Caco-2 (cell line): Measurements from ENCODE around the gene PGM2. TPM values are rescaled to one million over a fixed set of nuclear protein-coding genes. Genes with fewer than 3 reads are reported as not detected.

ENCODE experiments used
- BruUV-seq: library from RNA; stranded (reverse); fragments of 400-500 nt; replicated peaks from 2 replicates; lab custom pipeline; 2021; lab: Mats Ljungman, UMichigan
- CTCF ChIA-PET: fragments of 300-600 bp; sonication (Branson Sonifier 250); formaldehyde crosslinking; loops from one replicate; lab custom pipeline; 2022; ENCODE audit warnings: antibody characterized with exemption; lab: Charles Lee
- POLR2A ChIA-PET: fragments of 300-600 bp; sonication (Branson Sonifier 250); formaldehyde crosslinking; loops from one replicate; lab custom pipeline; 2022; ENCODE audit warnings: antibody characterized with exemption; lab: Charles Lee
- DNase-seq, 2 experiments: peaks; one replicate each; pipeline versions ENCODE4 v3.0.0 to v3.0.0-alpha.2; 2020 to 2022
- H3K27me3 ChIP-seq: replicated peaks from 2 replicates; pipeline ENCODE4 v1.6.0; 2011; ENCODE audit warnings: low read length; ENCODE audit not compliant: control insufficient read depth, insufficient read depth
- H3K36me3 ChIP-seq: 2 replicates; pipeline ENCODE4 v1.5.1; 2011; ENCODE audit warnings: low read length; ENCODE audit not compliant: control insufficient read depth, insufficient read depth
- H3K4me1 ChIP-seq: fragments of 250-450 bp; sonication (Bioruptor Pico); 2 replicates; pipeline ENCODE4 v1.5.1; 2020; ENCODE audit warnings: mild to moderate bottlenecking
- H3K4me3 ChIP-seq: 2 replicates; pipeline ENCODE4 v1.5.1; 2011; ENCODE audit warnings: low read depth, mild to moderate bottlenecking, control low read depth, low read length
- H3K9me3 ChIP-seq: fragments of 250-450 bp; sonication (Bioruptor Pico); 2 replicates; pipeline ENCODE4 v1.5.1; 2020; ENCODE audit warnings: mild to moderate bottlenecking, moderate library complexity
- H3K27ac Mint-ChIP-seq: one replicate; pipeline ENCODE4 v1.8.0; 2022; ENCODE audit warnings: mixed read lengths; ENCODE audit not compliant: unreplicated experiment
- H3K27me3 Mint-ChIP-seq: one replicate; pipeline ENCODE4 v1.8.0; 2022; ENCODE audit warnings: mixed read lengths; ENCODE audit not compliant: insufficient read depth, unreplicated experiment
- H3K36me3 Mint-ChIP-seq: one replicate; pipeline ENCODE4 v1.8.0; 2022; ENCODE audit warnings: mild to moderate bottlenecking, mixed read lengths; ENCODE audit not compliant: insufficient read depth, unreplicated experiment
- H3K4me1 Mint-ChIP-seq: one replicate; pipeline ENCODE4 v1.8.0; 2022; ENCODE audit warnings: low read depth, mixed read lengths; ENCODE audit not compliant: unreplicated experiment
- H3K4me3 Mint-ChIP-seq: one replicate; pipeline ENCODE4 v1.8.0; 2022; ENCODE audit warnings: mild to moderate bottlenecking, moderate library complexity, mixed read lengths; ENCODE audit not compliant: unreplicated experiment
- H3K9me3 Mint-ChIP-seq: one replicate; pipeline ENCODE4 v1.8.0; 2022; ENCODE audit warnings: mixed read lengths; ENCODE audit not compliant: unreplicated experiment
- intact Hi-C: fragments of 100-400 bp; cut with micrococcal nuclease; formaldehyde crosslinking; loops from one replicate; pipeline ENCODE4 v1.10.0; 2022; ENCODE audit not compliant: unreplicated experiment
- total RNA-seq: library from RNA; stranded (reverse); gene quantifications from 2 replicates; pipeline ENCODE4 v1.2.3, GENCODE V29; 2022
- TF ChIP-seq, protein P1 (sequence below), 2 experiments: fragments of 200-600 bp in 1 of 2; IDR thresholded peaks; 1 replicate in 1 of 2; 2 replicates in 1 of 2; pipeline versions ENCODE4 v1.5.1 to v1.8.0; 2011 to 2022; ENCODE audit warnings: antibody characterized with exemption in 1 of 2, control low read depth in 1 of 2, inconsistent platforms in 1 of 2, low read depth in 1 of 2, low read length in 1 of 2, mild to moderate bottlenecking in 1 of 2, moderate library complexity in 1 of 2; ENCODE audit not compliant: insufficient read depth in 1 of 2, severe bottlenecking in 1 of 2, unreplicated experiment in 1 of 2

PGM2 gene
- total RNA-seq, 1 experiment from 2014 or later, result 33.4 TPM

DNA sequence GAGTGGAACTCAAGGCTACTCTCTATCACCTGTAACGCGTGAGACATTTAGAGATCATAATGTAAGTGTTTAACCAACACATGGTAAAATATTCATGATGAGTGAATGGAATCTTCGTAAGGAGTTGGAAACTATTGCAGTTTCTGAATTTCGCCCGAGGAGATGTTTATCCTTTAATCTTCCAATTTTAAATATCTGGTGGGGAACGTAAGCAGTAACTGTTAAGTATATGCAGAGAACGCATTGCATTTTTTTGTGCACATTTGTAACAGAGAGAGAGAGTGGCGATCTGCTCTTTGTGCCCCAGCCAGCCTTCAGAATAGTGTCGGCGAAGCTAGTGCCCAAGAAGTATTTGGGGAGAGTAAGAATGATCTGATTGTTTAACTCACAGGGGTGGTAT lies 9.8 kb downstream of the PGM2 start:
- no peak overlapping the region for H3K4me3 Mint-ChIP-seq
- no peak for DNase-seq
- H3K4me3 ChIP-seq, result no peak overlapping the region
- POLR2A ChIA-PET, result no interaction called here
- BruUV-seq, result no TSS peak
- no peaks in the 10 kb centered on the region for H3K4me1 ChIP-seq
- peaks cover 4% of the 10 kb centered on the region for H3K36me3 Mint-ChIP-seq
- no peak overlapping the region for H3K27ac Mint-ChIP-seq
- H3K9me3 Mint-ChIP-seq, result no peaks in the 10 kb centered on the region
- CTCF ChIA-PET, result no interaction called here
- H3K36me3 ChIP-seq, result no peaks in the 10 kb centered on the region
- intact Hi-C loops, result no loop called here
- H3K4me1 Mint-ChIP-seq, result no peaks in the 10 kb centered on the region
- TF ChIP-seq, protein P1, sequence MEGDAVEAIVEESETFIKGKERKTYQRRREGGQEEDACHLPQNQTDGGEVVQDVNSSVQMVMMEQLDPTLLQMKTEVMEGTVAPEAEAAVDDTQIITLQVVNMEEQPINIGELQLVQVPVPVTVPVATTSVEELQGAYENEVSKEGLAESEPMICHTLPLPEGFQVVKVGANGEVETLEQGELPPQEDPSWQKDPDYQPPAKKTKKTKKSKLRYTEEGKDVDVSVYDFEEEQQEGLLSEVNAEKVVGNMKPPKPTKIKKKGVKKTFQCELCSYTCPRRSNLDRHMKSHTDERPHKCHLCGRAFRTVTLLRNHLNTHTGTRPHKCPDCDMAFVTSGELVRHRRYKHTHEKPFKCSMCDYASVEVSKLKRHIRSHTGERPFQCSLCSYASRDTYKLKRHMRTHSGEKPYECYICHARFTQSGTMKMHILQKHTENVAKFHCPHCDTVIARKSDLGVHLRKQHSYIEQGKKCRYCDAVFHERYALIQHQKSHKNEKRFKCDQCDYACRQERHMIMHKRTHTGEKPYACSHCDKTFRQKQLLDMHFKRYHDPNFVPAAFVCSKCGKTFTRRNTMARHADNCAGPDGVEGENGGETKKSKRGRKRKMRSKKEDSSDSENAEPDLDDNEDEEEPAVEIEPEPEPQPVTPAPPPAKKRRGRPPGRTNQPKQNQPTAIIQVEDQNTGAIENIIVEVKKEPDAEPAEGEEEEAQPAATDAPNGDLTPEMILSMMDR (IDR thresholded peaks at IDR 0.05; ENCODE audit: insufficient read depth in 1 of 2, low read depth in 1 of 2, low read length in 1 of 2, severe bottlenecking in 1 of 2, unreplicated experiment in 1 of 2), result no peak
- no peaks in the 10 kb centered on the region for H3K27me3 ChIP-seq
- no peaks in the 10 kb centered on the region for H3K9me3 ChIP-seq
- H3K27me3 Mint-ChIP-seq, result no peaks in the 10 kb centered on the region

DNA sequence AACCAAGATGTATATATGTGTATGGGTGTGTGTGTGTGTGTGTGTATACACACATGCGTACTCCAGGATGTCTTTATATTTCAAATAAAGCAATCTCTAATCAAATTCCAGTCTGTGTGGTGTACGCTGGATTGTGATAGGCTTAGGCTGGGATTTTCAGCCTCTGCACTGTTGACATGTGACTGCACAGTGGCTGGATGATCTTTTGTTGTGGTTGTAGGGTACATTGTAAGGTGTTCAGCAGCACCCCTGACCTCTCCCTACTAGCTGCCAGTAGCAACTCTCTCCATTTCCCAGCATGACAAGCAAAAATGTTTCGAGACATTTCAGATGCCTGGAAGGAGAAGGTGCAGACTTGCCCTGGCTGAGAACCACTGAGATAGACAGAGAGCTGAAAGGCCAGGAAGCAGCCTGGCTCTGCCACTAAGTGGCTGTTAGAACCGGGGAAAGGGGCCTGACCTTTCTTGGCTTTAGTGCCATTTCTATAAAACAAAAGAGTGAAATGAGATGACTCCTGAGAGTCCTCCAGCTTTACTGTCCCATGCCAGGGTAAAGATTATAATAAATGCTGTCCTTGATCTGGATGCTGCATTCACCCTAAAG lies 10.5 kb downstream of the PGM2 start:
- no peaks in the 10 kb centered on the region for H3K27me3 Mint-ChIP-seq
- Histone ChIP-seq H3K4me3 (no peak overlapping the region), H3K4me1 (no peaks in the 10 kb centered on the region), H3K27me3 (no peaks in the 10 kb centered on the region), H3K36me3 (no peaks in the 10 kb centered on the region), H3K9me3 (no peaks in the 10 kb centered on the region)
- intact Hi-C loops, result no loop called here
- ChIA-PET CTCF (no interaction called here), POLR2A (no interaction called here)
- H3K4me1 Mint-ChIP-seq, result no peaks in the 10 kb centered on the region
- no peak overlapping the region for H3K27ac Mint-ChIP-seq
- TF ChIP-seq, protein P1 (IDR thresholded peaks at IDR 0.05; ENCODE audit: insufficient read depth in 1 of 2, low read depth in 1 of 2, low read length in 1 of 2, severe bottlenecking in 1 of 2, unreplicated experiment in 1 of 2), result no peak
- DNase-seq, result no peak
- peaks cover 7% of the 10 kb centered on the region for H3K36me3 Mint-ChIP-seq
- no peaks in the 10 kb centered on the region for H3K9me3 Mint-ChIP-seq
- no peak overlapping the region for H3K4me3 Mint-ChIP-seq
- BruUV-seq, result no TSS peak

DNA sequence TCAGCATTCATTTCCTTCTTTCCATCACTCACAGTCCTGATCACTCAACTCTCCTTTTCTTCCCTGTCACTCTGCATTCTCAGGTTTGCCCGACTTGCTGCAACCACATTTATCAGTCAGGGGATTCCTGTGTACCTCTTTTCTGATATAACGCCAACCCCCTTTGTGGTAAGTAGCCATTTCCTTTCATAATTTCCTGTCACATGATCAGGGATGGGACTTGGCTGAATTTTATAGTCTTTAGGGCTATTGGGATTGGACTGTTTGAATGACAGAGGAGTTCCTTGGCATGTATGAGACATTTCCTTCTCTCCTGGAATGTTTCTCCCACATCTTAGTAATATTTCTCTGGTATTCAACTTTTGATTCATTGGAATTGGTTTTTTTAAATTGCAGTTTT lies 11.0 kb downstream of the PGM2 start:
- H3K4me1 Mint-ChIP-seq, result no peaks in the 10 kb centered on the region
- Histone ChIP-seq H3K27me3 (no peaks in the 10 kb centered on the region), H3K36me3 (no peaks in the 10 kb centered on the region), H3K4me1 (no peaks in the 10 kb centered on the region), H3K9me3 (no peaks in the 10 kb centered on the region), H3K4me3 (no peak overlapping the region)
- no peaks in the 10 kb centered on the region for H3K27me3 Mint-ChIP-seq
- CTCF ChIA-PET, result no interaction called here
- TF ChIP-seq, protein P1 (IDR thresholded peaks at IDR 0.05; ENCODE audit: insufficient read depth in 1 of 2, low read depth in 1 of 2, low read length in 1 of 2, severe bottlenecking in 1 of 2, unreplicated experiment in 1 of 2), result no peak
- no peaks in the 10 kb centered on the region for H3K9me3 Mint-ChIP-seq
- POLR2A ChIA-PET, result no interaction called here
- DNase-seq, result no peak
- H3K4me3 Mint-ChIP-seq, result no peak overlapping the region
- H3K36me3 Mint-ChIP-seq, result peaks cover 7% of the 10 kb centered on the region
- intact Hi-C loops, result no loop called here
- no peak overlapping the region for H3K27ac Mint-ChIP-seq
- BruUV-seq, result no TSS peak
